Rectal smooth muscle tissue (tissue), 1 donor: Measurements from ENCODE around the gene KHK.

Experiments used
- H3K27ac ChIP-seq: one replicate; pipeline ENCODE4 v1.7.0; 2013; ENCODE audit warnings: low read depth, low read length, inconsistent platforms
- H3K27me3 ChIP-seq: one replicate; pipeline ENCODE4 v1.7.0; 2013; ENCODE audit warnings: low read length; ENCODE audit not compliant: control insufficient read depth, insufficient read depth
- H3K36me3 ChIP-seq: one replicate; pipeline ENCODE4 v1.7.0; 2013; ENCODE audit warnings: low read length; ENCODE audit not compliant: control insufficient read depth, insufficient read depth
- H3K4me1 ChIP-seq: one replicate; pipeline ENCODE4 v1.7.0; 2013; ENCODE audit warnings: low read length; ENCODE audit not compliant: control insufficient read depth, insufficient read depth
- H3K4me3 ChIP-seq: one replicate; pipeline ENCODE4 v1.7.0; 2013; ENCODE audit warnings: low read length
- H3K9ac ChIP-seq: one replicate; pipeline ENCODE4 v1.7.0; 2013; ENCODE audit warnings: low read length

The KHK gene

GRCh38 chr2:27087823-27088410 lies 1.3 kb downstream of the KHK start:
- H3K36me3 ChIP-seq = no peaks in the 10 kb centered on the region
- no peak overlapping the region for H3K4me3 ChIP-seq
- peaks cover 14% of the 10 kb centered on the region for H3K4me1 ChIP-seq
- no peak overlapping the region for H3K27ac ChIP-seq
- no peak overlapping the region for H3K9ac ChIP-seq
- no peaks in the 10 kb centered on the region for H3K27me3 ChIP-seq

GRCh38 chr2:27088634-27089033 lies 2.1 kb downstream of the KHK start:
- Histone ChIP-seq H3K27ac (no peak overlapping the region), H3K4me1 (peaks cover 11% of the 10 kb centered on the region), H3K27me3 (no peaks in the 10 kb centered on the region), H3K36me3 (no peaks in the 10 kb centered on the region), H3K9ac (no peak overlapping the region), H3K4me3 (no peak overlapping the region)

- H3K27ac ChIP-seq = no peak overlapping the region
- H3K4me3 ChIP-seq = no peak overlapping the region
- no peak overlapping the region for H3K9ac ChIP-seq
- no peaks in the 10 kb centered on the region for H3K36me3 ChIP-seq
- no peaks in the 10 kb centered on the region for H3K27me3 ChIP-seq
- peaks cover 10% of the 10 kb centered on the region for H3K4me1 ChIP-seq
Observed at GRCh38 chr2:27089111-27089954, 2.8 kb downstream of the KHK start.

- no peak overlapping the region for H3K4me3 ChIP-seq
- no peaks in the 10 kb centered on the region for H3K36me3 ChIP-seq
- peaks cover 7% of the 10 kb centered on the region for H3K4me1 ChIP-seq
- H3K9ac ChIP-seq = no peak overlapping the region
- no peak overlapping the region for H3K27ac ChIP-seq
- no peaks in the 10 kb centered on the region for H3K27me3 ChIP-seq
Observed at GRCh38 chr2:27091746-27092695, 5.4 kb downstream of the KHK start.

GRCh38 chr2:27092696-27093429 lies 6.3 kb downstream of the KHK start:
- H3K27ac ChIP-seq = no peak overlapping the region
- H3K4me3 ChIP-seq = no peak overlapping the region
- no peaks in the 10 kb centered on the region for H3K36me3 ChIP-seq
- no peak overlapping the region for H3K9ac ChIP-seq
- H3K4me1 ChIP-seq = peaks cover 7% of the 10 kb centered on the region
- no peaks in the 10 kb centered on the region for H3K27me3 ChIP-seq

- H3K27me3 ChIP-seq = no peaks in the 10 kb centered on the region
- H3K4me1 ChIP-seq = peaks cover 7% of the 10 kb centered on the region
- H3K4me3 ChIP-seq = no peak overlapping the region
- H3K9ac ChIP-seq = no peak overlapping the region
- no peak overlapping the region for H3K27ac ChIP-seq
- H3K36me3 ChIP-seq = no peaks in the 10 kb centered on the region
Observed at GRCh38 chr2:27093430-27094352, 7.1 kb downstream of the KHK start.

GRCh38 chr2:27094353-27094984 lies 7.9 kb downstream of the KHK start:
- Histone ChIP-seq H3K27ac (no peak overlapping the region), H3K36me3 (no peaks in the 10 kb centered on the region), H3K4me3 (no peak overlapping the region), H3K4me1 (peaks cover 7% of the 10 kb centered on the region), H3K27me3 (no peaks in the 10 kb centered on the region), H3K9ac (no peak overlapping the region)

- H3K36me3 ChIP-seq = no peaks in the 10 kb centered on the region
- peaks cover 7% of the 10 kb centered on the region for H3K4me1 ChIP-seq
- no peak overlapping the region for H3K27ac ChIP-seq
- no peak overlapping the region for H3K4me3 ChIP-seq
- H3K9ac ChIP-seq = no peak overlapping the region
- no peaks in the 10 kb centered on the region for H3K27me3 ChIP-seq
Observed at GRCh38 chr2:27095427-27095744, 8.8 kb downstream of the KHK start.

GRCh38 chr2:27095745-27096651 lies 9.4 kb downstream of the KHK start:
- H3K4me1 ChIP-seq = peaks cover 7% of the 10 kb centered on the region
- H3K36me3 ChIP-seq = no peaks in the 10 kb centered on the region
- H3K9ac ChIP-seq = no peak overlapping the region
- H3K4me3 ChIP-seq = peak overlapping the region; percentile 55
- no peaks in the 10 kb centered on the region for H3K27me3 ChIP-seq
- no peak overlapping the region for H3K27ac ChIP-seq

GRCh38 chr2:27096748-27097297 lies 10.3 kb downstream of the KHK start:
- H3K36me3 ChIP-seq = no peaks in the 10 kb centered on the region
- H3K4me1 ChIP-seq = peaks cover 7% of the 10 kb centered on the region
- no peak overlapping the region for H3K9ac ChIP-seq
- no peaks in the 10 kb centered on the region for H3K27me3 ChIP-seq
- no peak overlapping the region for H3K4me3 ChIP-seq
- no peak overlapping the region for H3K27ac ChIP-seq
